GM10847 (cell line): ENCODE results near the gene ESRRA.

Experiments
- POLR2A ChIP-seq: IDR thresholded peaks from 2 replicates; pipeline ENCODE4 v1.6.1; 2011; ENCODE audit not compliant: insufficient read length; ENCODE audit errors: extremely low read depth

ESRRA gene

GRCh38 chr11:64324692-64325469, 19.6 kb downstream of the ESRRA start:
- no peak for TF ChIP-seq POLR2A

DNA sequence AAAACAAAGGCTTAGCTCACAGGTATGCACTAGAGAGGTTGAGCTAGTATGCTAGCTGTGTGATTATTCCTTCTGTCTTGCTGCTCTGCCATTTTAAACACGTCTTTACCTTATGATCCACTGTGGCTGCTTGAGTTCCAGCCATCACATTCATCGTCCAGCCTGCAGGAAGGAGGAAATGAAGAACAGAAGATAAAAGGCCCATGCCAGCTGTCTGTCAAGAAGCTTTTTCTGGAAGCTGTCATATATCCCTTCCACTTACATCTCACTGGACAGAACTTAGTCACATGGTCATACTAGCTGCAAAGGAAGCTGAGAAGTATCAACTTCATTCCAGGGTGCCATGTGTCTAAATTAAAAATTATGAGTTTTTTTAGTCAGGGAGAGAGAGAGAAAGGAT, 22.1 kb downstream of the ESRRA start:
- no peak for TF ChIP-seq POLR2A

DNA sequence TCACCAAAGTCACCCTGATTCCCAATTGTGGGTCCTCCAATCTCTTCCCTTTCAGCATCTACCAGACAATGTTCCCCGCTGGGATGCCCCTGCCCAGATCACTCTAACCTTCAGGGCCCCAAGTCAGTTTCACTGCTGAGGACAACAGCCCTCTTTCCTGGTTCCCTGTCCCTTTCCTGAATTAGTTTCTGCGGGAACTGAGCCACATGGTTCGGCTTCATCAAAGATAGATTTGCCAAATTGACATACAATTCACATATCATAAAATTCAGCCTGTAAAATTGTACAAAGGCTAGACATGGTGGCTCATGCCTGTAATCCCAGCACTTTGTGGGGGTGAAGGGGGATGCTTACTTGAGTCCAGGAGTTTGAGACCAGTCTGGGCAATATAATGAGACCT, 22.7 kb downstream of the ESRRA start:
- no peak for TF ChIP-seq POLR2A

DNA sequence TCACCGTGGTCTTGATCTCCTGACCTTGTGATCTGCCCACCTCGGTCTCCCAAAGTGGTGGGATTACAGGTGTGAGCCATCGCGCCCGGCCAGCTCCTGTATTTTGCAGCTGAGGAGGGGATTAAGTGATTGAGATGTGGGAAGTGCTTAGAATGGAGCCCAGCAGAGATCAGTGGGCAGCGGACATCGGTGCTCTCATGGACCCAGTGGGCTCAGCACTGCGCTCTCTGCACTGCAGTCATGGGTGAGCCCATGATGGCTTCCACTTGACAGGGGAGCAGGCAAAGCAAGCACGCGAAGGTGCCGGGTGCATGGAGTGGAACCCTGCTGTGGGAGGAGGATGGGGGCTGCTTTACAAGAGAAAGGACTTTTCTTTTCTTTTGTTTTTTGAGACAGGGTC, 25.6 kb downstream of the ESRRA start:
- TF ChIP-seq POLR2A, result no peak

DNA sequence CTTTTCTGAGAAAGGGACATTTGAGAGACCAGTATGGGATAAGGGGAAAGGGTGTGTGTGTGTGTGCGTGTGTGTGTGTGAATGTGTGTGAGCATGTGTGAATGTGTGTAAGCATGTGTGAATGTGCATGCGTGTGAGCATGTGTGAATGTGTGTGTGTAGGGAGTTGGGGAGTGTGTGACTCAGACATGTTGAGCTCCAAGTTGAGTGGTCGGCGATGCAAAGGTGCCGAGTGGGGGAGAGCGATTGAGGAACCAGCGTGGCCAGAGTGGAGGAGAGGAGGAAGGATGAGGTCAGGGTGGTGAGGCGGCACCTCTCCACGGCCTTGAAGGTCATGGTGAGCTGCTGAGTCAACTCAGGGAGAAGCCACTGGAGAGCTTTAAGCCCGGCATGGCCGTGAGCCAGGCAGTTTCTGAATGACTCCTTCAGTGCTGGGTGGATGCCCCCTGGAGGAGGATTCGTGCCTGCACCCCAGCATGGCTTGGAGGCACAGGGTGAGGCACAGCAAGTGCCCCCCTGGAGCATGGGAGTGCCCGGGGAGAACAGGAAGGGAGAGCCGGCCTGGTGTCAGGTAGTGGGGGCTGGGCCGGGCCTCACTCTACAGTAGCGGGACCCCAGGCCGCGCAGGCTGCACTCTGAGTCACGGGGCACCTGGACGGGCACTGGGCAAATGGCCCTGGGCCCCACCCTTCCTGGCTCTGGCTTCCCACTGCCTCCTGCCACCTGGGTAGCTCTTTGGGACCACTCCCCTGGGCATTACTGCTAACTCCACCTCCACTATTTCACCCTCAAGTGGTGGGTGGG, 26.4 kb downstream of the ESRRA start:
- TF ChIP-seq POLR2A, result no peak

- no peak for TF ChIP-seq POLR2A
These were observed 28.2 kb downstream of the ESRRA start for GRCh38 chr11:64333556-64333955.

- no peak for TF ChIP-seq POLR2A
These were observed 29.7 kb downstream of the ESRRA start for GRCh38 chr11:64334764-64335735.

GRCh38 chr11:64337538-64338249, 32.4 kb downstream of the ESRRA start:
- TF ChIP-seq POLR2A, result no peak

- no peak for TF ChIP-seq POLR2A
These were observed 33.4 kb downstream of the ESRRA start for GRCh38 chr11:64338716-64339115.

DNA sequence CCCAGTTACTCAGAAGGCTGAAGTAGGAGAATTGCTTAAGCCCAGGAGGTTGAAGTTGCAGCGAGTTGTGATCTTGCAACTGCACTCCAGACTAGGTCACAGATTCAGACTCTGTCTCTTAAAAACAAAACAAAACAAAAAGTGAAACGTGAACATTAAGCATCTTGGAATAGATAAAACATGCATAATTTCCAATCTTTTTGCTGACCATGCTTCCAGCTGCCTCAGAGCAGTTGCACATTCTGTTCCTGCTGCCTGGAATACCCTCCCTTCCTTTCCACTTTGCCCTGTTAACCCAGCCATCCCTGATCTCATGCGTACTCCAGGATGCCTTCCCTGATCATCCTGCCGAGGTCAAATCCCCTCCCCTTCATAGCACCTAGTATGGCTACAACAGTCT, 34.0 kb downstream of the ESRRA start:
- TF ChIP-seq POLR2A, result no peak

DNA sequence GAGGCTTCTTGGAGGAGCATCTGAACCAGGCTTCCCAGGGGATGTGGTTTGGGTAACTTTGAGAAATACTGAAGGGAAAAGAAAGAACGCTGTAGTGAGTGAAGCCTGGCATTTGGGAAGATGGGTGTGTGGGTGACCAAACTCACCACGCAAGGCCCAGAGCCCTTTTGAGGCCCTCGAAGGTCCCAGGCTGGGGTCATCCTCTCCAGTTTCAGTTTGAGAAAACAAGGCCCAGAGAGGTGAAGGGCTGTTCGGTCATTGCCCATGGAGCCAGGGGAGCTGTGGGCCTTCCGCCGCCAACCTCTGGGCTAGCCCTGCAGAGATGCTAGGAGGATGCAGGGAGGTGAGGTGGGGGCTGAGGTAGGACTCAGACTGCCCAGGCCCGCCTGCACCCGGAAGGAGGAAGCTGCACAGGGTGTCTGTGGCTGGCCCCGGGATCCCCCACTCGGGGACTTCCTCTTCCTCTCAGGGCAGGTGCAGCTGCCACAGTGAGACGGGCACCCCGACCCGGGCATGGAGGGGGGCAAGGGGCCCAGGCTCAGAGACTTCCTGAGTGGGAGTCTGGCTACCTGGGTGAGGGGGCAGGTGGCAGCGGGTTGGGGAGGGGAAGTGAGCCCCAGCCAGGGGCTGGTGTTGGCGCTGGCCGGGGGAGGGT, 34.6 kb downstream of the ESRRA start, which contains the start of gene CCDC88B:
TSS of gene CCDC88B (plus strand) at position 451 of the 655 bp plus-strand sequence. CDS start at position 514, 63 bp downstream.
- peak; percentile 63 for TF ChIP-seq POLR2A

DNA sequence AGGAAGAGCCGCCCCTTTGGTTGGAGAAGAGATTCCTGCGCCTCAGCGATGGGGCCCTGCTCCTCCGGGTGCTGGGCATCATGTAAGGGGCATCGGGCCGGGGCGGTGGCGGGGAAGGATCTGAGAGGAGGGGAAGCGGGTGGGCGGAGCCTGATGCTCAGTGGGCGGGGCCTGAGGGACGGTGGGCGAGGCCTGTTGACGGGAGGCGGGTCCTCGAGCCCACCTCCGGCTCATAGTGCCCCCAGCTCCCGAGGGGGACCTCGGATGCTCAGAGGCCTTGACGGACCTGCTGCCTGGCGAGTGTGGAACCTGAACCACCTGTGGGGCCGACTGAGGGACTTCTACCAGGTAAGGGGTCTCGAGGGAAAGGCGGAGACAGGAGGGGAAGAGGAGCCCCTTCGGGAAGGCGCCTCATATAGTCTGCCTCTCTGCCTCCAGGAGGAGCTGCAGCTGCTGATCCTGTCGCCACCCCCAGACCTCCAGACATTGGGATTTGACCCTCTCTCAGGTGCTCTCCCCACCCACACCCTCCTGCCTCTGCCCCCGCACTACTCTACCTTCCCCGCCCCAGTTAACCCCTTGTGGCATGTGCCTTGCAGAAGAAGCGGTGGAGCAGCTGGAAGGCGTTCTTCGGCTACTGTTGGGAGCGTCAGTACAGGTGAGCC, 35.5 kb downstream of the ESRRA start:
- peak; percentile 56 for TF ChIP-seq POLR2A

DNA sequence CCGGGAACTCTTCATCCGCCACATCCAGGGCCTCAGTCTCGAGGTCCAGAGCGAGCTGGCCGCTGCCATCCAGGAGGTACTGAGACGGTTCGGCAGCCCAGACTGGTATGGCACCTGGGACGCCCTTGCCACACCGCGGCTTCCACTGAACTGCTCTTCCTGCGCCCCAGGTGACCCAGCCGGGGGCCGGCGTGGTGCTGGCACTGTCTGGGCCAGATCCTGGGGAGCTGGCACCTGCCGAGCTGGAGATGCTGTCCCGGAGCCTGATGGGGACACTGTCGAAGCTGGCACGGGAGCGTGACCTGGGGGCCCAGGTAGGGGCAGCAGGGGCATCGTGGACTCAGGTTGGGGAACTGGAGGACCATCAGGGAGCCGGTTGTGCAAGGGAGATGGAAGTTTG, 36.1 kb downstream of the ESRRA start:
- no peak for TF ChIP-seq POLR2A
